Testis (tissue), 2 donors: ENCODE data around the gene PTPRD.

Source experiments
- POLR2A ChIP-seq: fragments of 450-650 bp; IDR thresholded peaks from one replicate; pipeline ENCODE4 v1.6.1; 2017; ENCODE audit warnings: antibody characterized with exemption, mild to moderate bottlenecking, moderate library complexity
- TF ChIP-seq, protein P1 (sequence below), 3 experiments: fragments of 450-650 bp in 2 of 3; fragments of 200-600 bp in 1 of 3; sonication (generic) in 1 of 3; IDR thresholded peaks; one replicate each; pipeline ENCODE4 v1.5.1; 2016 to 2019; ENCODE audit warnings: antibody characterized with exemption in 3 of 3, mild to moderate bottlenecking in 2 of 3, moderate library complexity in 1 of 3

- TF ChIP-seq, protein P1, sequence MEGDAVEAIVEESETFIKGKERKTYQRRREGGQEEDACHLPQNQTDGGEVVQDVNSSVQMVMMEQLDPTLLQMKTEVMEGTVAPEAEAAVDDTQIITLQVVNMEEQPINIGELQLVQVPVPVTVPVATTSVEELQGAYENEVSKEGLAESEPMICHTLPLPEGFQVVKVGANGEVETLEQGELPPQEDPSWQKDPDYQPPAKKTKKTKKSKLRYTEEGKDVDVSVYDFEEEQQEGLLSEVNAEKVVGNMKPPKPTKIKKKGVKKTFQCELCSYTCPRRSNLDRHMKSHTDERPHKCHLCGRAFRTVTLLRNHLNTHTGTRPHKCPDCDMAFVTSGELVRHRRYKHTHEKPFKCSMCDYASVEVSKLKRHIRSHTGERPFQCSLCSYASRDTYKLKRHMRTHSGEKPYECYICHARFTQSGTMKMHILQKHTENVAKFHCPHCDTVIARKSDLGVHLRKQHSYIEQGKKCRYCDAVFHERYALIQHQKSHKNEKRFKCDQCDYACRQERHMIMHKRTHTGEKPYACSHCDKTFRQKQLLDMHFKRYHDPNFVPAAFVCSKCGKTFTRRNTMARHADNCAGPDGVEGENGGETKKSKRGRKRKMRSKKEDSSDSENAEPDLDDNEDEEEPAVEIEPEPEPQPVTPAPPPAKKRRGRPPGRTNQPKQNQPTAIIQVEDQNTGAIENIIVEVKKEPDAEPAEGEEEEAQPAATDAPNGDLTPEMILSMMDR (IDR thresholded peaks at IDR 0.05): no peak
- no peak for TF ChIP-seq POLR2A
Observed at GRCh38 chr9:8362250-8362649, 2250.6 kb downstream of the PTPRD start.
